Glutamatergic neuron (in vitro differentiated cells): ENCODE results near the gene AGBL4. TPM values are rescaled to one million over a fixed set of nuclear protein-coding genes. Genes with fewer than 3 reads are reported as not detected.

ENCODE experiments used
- DNase-seq: peaks from one replicate; pipeline ENCODE4 v3.0.0; 2022
- H3K27ac Mint-ChIP-seq: one replicate; pipeline ENCODE4 v1.8.0; 2020; ENCODE audit warnings: mild to moderate bottlenecking, mixed read lengths, inconsistent platforms; ENCODE audit not compliant: unreplicated experiment
- H3K27me3 Mint-ChIP-seq: one replicate; pipeline ENCODE4 v1.8.0; 2020; ENCODE audit warnings: mild to moderate bottlenecking, moderate library complexity, mixed read lengths, inconsistent platforms; ENCODE audit not compliant: unreplicated experiment
- H3K36me3 Mint-ChIP-seq: one replicate; pipeline ENCODE4 v1.8.0; 2020; ENCODE audit warnings: mild to moderate bottlenecking, mixed read lengths, inconsistent platforms; ENCODE audit not compliant: unreplicated experiment
- H3K4me1 Mint-ChIP-seq: one replicate; pipeline ENCODE4 v1.8.0; 2020; ENCODE audit warnings: mild to moderate bottlenecking, low read depth, mixed read lengths, inconsistent platforms; ENCODE audit not compliant: unreplicated experiment
- H3K4me3 Mint-ChIP-seq: one replicate; pipeline ENCODE4 v1.8.0; 2020; ENCODE audit warnings: mild to moderate bottlenecking, mixed read lengths, inconsistent platforms; ENCODE audit not compliant: unreplicated experiment
- H3K9me3 Mint-ChIP-seq: one replicate; pipeline ENCODE4 v1.8.0; 2020; ENCODE audit warnings: mild to moderate bottlenecking, moderate library complexity, mixed read lengths, inconsistent platforms; ENCODE audit not compliant: unreplicated experiment
- total RNA-seq: library from RNA; stranded (reverse); fragmentation: NEBNext Ultra II Directional; extraction: Animal tissue kit (Norgen Biotek cat#: 25700); gene quantifications from one replicate; pipeline ENCODE4 v1.2.1, GENCODE V29; 2021; ENCODE audit not compliant: unreplicated experiment
- TF ChIP-seq, protein P1 (sequence below): fragments of 200-600 bp; sonication (generic); IDR thresholded peaks from one replicate; pipeline ENCODE4 v1.5.0; 2021; ENCODE audit not compliant: partially characterized antibody, unreplicated experiment

AGBL4 gene
- total RNA-seq, 1 donor from 2014 or later, result 3.5 TPM

- Mint-ChIP-seq H3K9me3 (no peaks in the 10 kb centered on the region), H3K4me1 (no peaks in the 10 kb centered on the region), H3K27me3 (peaks cover 7% of the 10 kb centered on the region), H3K36me3 (no peaks in the 10 kb centered on the region), H3K27ac (no peak overlapping the region), H3K4me3 (no peak overlapping the region)
- TF ChIP-seq, protein P1, sequence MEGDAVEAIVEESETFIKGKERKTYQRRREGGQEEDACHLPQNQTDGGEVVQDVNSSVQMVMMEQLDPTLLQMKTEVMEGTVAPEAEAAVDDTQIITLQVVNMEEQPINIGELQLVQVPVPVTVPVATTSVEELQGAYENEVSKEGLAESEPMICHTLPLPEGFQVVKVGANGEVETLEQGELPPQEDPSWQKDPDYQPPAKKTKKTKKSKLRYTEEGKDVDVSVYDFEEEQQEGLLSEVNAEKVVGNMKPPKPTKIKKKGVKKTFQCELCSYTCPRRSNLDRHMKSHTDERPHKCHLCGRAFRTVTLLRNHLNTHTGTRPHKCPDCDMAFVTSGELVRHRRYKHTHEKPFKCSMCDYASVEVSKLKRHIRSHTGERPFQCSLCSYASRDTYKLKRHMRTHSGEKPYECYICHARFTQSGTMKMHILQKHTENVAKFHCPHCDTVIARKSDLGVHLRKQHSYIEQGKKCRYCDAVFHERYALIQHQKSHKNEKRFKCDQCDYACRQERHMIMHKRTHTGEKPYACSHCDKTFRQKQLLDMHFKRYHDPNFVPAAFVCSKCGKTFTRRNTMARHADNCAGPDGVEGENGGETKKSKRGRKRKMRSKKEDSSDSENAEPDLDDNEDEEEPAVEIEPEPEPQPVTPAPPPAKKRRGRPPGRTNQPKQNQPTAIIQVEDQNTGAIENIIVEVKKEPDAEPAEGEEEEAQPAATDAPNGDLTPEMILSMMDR, result no peak
- no peak for DNase-seq
Observed at GRCh38 chr1:48547561-48548220, 1476.1 kb downstream of the AGBL4 start.

DNA sequence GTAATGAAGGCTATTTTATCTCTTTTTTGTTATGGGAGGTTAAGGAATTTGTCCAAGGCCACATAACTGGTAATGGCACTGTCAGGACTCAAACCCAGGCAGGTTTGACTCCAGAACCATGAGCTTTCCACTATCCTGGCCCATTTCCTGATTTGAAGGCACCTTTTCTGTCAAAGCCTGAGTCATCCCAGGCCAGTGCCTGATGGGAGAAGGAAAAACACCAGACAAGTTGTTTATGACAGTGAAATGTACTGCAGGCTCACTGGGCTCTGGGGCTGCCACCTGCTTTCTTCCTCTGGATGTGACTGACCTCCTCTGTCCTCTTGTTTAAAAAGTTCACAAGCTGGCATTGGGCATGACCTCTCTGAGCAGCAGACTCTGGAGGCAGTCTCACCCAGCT is 1479.9 kb downstream of the AGBL4 start:
- Mint-ChIP-seq H3K9me3 (peaks cover 2% of the 10 kb centered on the region), H3K36me3 (no peaks in the 10 kb centered on the region), H3K27me3 (peaks cover 7% of the 10 kb centered on the region), H3K27ac (no peak overlapping the region), H3K4me1 (no peaks in the 10 kb centered on the region), H3K4me3 (no peak overlapping the region)
- no peak for DNase-seq
- TF ChIP-seq, protein P1, result no peak

- H3K4me3 Mint-ChIP-seq, result no peak overlapping the region
- H3K27me3 Mint-ChIP-seq, result peaks cover 1% of the 10 kb centered on the region
- peaks cover 2% of the 10 kb centered on the region for H3K9me3 Mint-ChIP-seq
- H3K4me1 Mint-ChIP-seq, result no peaks in the 10 kb centered on the region
- H3K27ac Mint-ChIP-seq, result no peak overlapping the region
- no peaks in the 10 kb centered on the region for H3K36me3 Mint-ChIP-seq
- no peak for DNase-seq
- TF ChIP-seq, protein P1, result no peak
Observed at GRCh38 chr1:48540587-48540986, 1483.2 kb downstream of the AGBL4 start.

DNA sequence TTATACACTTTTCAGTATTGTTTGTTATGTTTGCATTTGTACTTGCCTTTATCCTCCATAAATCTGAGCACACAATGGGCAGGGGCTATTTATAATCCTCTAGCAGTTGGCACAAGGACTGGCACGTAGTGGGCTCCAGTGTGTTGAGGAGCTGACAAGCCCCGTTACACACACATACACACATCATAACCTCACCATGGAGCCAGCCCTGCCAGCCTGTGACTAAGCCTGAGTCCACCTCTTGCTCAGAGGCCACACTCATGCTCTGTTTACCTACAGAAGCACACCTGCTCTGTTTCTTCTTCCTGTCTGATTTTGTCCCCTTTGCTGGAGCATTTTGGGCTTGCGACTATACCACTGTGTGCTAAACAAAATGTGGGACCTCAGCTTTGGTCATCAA is 1487.3 kb downstream of the AGBL4 start:
- H3K4me3 Mint-ChIP-seq, result no peak overlapping the region
- peaks cover 3% of the 10 kb centered on the region for H3K9me3 Mint-ChIP-seq
- H3K27me3 Mint-ChIP-seq, result peaks cover 3% of the 10 kb centered on the region

DNA sequence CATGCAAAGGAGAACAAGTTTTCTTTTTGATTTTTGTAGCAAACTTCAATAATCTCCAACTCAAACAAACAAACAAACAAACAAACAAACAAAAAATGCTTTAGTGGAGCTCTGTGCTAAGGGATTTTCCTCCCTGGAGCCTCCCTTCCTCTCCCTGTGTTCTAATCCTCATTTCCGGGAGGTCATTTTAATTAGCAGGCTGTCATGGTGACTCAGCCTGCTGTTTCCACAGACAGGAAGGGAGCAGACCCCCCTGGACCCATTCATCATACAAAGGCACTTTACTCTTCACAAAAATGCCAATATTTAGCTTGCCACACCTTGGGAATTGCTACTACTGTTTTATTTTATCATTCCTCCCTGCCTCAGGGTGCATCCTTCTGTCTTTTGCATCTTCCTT is 1490.8 kb downstream of the AGBL4 start:
- TF ChIP-seq, protein P1, result no peak
- H3K36me3 Mint-ChIP-seq, result no peaks in the 10 kb centered on the region
- H3K9me3 Mint-ChIP-seq, result peaks cover 3% of the 10 kb centered on the region
- H3K4me1 Mint-ChIP-seq, result peaks cover 26% of the 10 kb centered on the region
- H3K27ac Mint-ChIP-seq, result peak overlapping the region; percentile 93
- H3K4me3 Mint-ChIP-seq, result peak overlapping the region; percentile 21
- no peak for DNase-seq
- peaks cover 3% of the 10 kb centered on the region for H3K27me3 Mint-ChIP-seq

More for the DNA sequence above, 1487.3 kb downstream of the AGBL4 start:
- DNase-seq, result no peak
- H3K27ac Mint-ChIP-seq, result no peak overlapping the region
- peaks cover 20% of the 10 kb centered on the region for H3K4me1 Mint-ChIP-seq
- H3K36me3 Mint-ChIP-seq, result no peaks in the 10 kb centered on the region
- TF ChIP-seq, protein P1, result no peak
